ENCODE results near the gene PTPN1.
"Not testable (repeated sequence)": the region's sequence is repeated elsewhere in the genome, so short reads cannot be mapped to it uniquely, and the experiment has no call there.

PTPN1 gene

GRCh38 chr20:50471231-50471630, 39.0 kb upstream of the PTPN1 start:
- TF ChIP-seq CTCF (IDR thresholded peaks at IDR 0.05; ENCODE audit: low read depth, low read length) = no peak
- no peak overlapping the region for H3K4me3 ChIP-seq (ENCODE audit: low read depth, low read length)
- no peak for DNase-seq (ENCODE audit: low read depth, low spot score)
- in situ Hi-C loops (cut with HindIII; ENCODE audit: low sequenced_read_pairs) = no loop called here

- DNase-seq (ENCODE audit: low read depth, low spot score) = no peak
- H3K4me3 ChIP-seq (ENCODE audit: low read depth, low read length) = no peak overlapping the region
- in situ Hi-C loops (cut with HindIII; ENCODE audit: low sequenced_read_pairs) = no loop called here
- no peak for TF ChIP-seq CTCF (IDR thresholded peaks at IDR 0.05; ENCODE audit: low read depth, low read length)
Measured at GRCh38 chr20:50472693-50473664, 37.2 kb upstream of the PTPN1 start.

GRCh38 chr20:50474356-50474755, 35.8 kb upstream of the PTPN1 start:
- H3K4me3 ChIP-seq (ENCODE audit: low read depth, low read length); DNase-seq (ENCODE audit: low read depth, low spot score); in situ Hi-C loops (cut with HindIII; ENCODE audit: low sequenced_read_pairs): not testable (repeated sequence)

GRCh38 chr20:50475681-50476292, 34.4 kb upstream of the PTPN1 start:
- in situ Hi-C loops (cut with HindIII; ENCODE audit: low sequenced_read_pairs) = no loop called here
- TF ChIP-seq CTCF (IDR thresholded peaks at IDR 0.05; ENCODE audit: low read depth, low read length) = no peak
- DNase-seq (ENCODE audit: low read depth, low spot score) = peak; percentile 51
- H3K4me3 ChIP-seq (ENCODE audit: low read depth, low read length) = no peak overlapping the region

GRCh38 chr20:50477239-50477872, 32.8 kb upstream of the PTPN1 start:
- no peak for TF ChIP-seq CTCF (IDR thresholded peaks at IDR 0.05; ENCODE audit: low read depth, low read length)
- DNase-seq (ENCODE audit: low read depth, low spot score) = no peak
- H3K4me3 ChIP-seq (ENCODE audit: low read depth, low read length) = no peak overlapping the region
- in situ Hi-C loops (cut with HindIII; ENCODE audit: low sequenced_read_pairs) = no loop called here

- TF ChIP-seq CTCF (IDR thresholded peaks at IDR 0.05; ENCODE audit: low read depth, low read length) = peak; percentile 88
- DNase-seq (ENCODE audit: low read depth, low spot score) = peak; percentile 58
- in situ Hi-C loops (cut with HindIII; ENCODE audit: low sequenced_read_pairs) = no loop called here
- no peak overlapping the region for H3K4me3 ChIP-seq (ENCODE audit: low read depth, low read length)
Measured at GRCh38 chr20:50478162-50478990, 31.8 kb upstream of the PTPN1 start.

Data from astrocyte of the spinal cord (primary cell).